ENCODE results near the gene AJAP1.

DNA sequence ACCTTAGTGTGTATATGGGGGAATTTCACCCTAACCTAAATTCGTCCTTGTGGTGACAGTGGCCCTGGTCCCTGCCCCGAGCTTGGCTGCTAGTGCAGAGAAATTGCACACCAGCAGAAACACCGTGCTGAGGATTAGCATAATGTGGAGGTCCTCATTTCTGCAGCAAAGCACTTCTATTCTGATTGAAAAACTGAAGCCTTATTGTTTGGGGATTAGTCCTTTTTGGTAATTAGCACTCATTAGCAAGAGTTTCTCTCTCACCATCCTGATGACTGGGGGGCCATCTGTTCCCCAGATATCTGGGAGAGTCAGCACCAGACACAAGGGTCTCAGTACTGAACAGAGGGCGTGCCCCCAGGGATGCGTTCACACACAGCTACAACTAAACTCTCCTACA, 55.2 kb downstream of the AJAP1 start:
- TF ChIP-seq, protein P1, sequence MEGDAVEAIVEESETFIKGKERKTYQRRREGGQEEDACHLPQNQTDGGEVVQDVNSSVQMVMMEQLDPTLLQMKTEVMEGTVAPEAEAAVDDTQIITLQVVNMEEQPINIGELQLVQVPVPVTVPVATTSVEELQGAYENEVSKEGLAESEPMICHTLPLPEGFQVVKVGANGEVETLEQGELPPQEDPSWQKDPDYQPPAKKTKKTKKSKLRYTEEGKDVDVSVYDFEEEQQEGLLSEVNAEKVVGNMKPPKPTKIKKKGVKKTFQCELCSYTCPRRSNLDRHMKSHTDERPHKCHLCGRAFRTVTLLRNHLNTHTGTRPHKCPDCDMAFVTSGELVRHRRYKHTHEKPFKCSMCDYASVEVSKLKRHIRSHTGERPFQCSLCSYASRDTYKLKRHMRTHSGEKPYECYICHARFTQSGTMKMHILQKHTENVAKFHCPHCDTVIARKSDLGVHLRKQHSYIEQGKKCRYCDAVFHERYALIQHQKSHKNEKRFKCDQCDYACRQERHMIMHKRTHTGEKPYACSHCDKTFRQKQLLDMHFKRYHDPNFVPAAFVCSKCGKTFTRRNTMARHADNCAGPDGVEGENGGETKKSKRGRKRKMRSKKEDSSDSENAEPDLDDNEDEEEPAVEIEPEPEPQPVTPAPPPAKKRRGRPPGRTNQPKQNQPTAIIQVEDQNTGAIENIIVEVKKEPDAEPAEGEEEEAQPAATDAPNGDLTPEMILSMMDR (IDR thresholded peaks at IDR 0.05): no peak
- TF ChIP-seq POLR2A (IDR thresholded peaks at IDR 0.05): no peak

Measured in ovary (tissue), 3 donors.